ENCODE data around the gene SORBS1.

The SORBS1 gene

GRCh38 chr10:95281206-95281605, 280.0 kb downstream of the SORBS1 start:
- Histone ChIP-seq H2AFZ (ENCODE audit: low read depth, low read length, severe bottlenecking) (no peak overlapping the region), H3K9ac (ENCODE audit: low read length) (no peak overlapping the region), H3K79me2 (ENCODE audit: insufficient read depth, low read length) (peaks cover 16% of the 10 kb centered on the region), H3K4me2 (ENCODE audit: low read depth, low read length, poor library complexity, severe bottlenecking) (no peak overlapping the region), H3K4me3 (ENCODE audit: insufficient read depth, low read length, poor library complexity, severe bottlenecking) (no peak overlapping the region), H3K9me3 (ENCODE audit: insufficient read depth, low read length) (no peaks in the 10 kb centered on the region), H3K27ac (ENCODE audit: low read depth, low read length) (no peak overlapping the region), H3K9me2 (replicated peaks; ENCODE audit: insufficient read depth, low read length) (no peaks in the 10 kb centered on the region), H4K20me1 (ENCODE audit: low read depth, low read length) (peaks cover 7% of the 10 kb centered on the region; the same call in 1 of the 2 replicates), H3F3A (ENCODE audit: insufficient read depth) (no peaks in the 10 kb centered on the region), H3K36me3 (ENCODE audit: low read length) (no peaks in the 10 kb centered on the region), H3K27me3 (ENCODE audit: low read length) (no peaks in the 10 kb centered on the region)
- TF ChIP-seq CTCF (IDR thresholded peaks at IDR 0.05; ENCODE audit: insufficient read depth, low read length, poor library complexity, severe bottlenecking), result no peak
- no peak for TF ChIP-seq EZH2phosphoT487 (conservative IDR thresholded peaks at IDR 0.05; ENCODE audit: low read length)

DNA sequence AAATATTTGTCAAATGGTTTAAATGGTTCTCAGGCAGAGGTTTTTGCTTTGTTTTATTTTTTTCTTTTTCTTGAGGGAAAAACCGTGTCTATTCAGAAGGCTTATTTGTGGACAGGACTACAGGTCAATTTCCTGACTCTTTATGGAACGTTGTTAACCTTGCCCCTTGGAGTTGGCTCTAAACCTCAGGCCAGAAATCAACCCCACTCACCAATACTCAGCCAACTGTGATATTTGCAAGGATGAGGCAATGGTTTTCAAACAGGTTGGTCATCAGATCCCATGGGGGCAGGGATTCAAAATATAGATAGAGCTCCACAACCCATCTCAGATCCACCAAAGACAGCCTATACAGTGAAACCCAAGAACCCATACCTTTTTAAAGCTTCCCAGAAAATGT, 280.5 kb downstream of the SORBS1 start:
- Histone ChIP-seq H3K27me3 (ENCODE audit: low read length) (no peaks in the 10 kb centered on the region), H4K20me1 (ENCODE audit: low read depth, low read length) (peaks cover 7% of the 10 kb centered on the region; the same call in 1 of the 2 replicates), H3K79me2 (ENCODE audit: insufficient read depth, low read length) (peaks cover 16% of the 10 kb centered on the region), H3K4me3 (ENCODE audit: insufficient read depth, low read length, poor library complexity, severe bottlenecking) (no peak overlapping the region), H3K9ac (ENCODE audit: low read length) (no peak overlapping the region), H3F3A (ENCODE audit: insufficient read depth) (no peaks in the 10 kb centered on the region), H3K36me3 (ENCODE audit: low read length) (no peaks in the 10 kb centered on the region), H3K27ac (ENCODE audit: low read depth, low read length) (no peak overlapping the region), H3K9me3 (ENCODE audit: insufficient read depth, low read length) (no peaks in the 10 kb centered on the region), H3K9me2 (replicated peaks; ENCODE audit: insufficient read depth, low read length) (no peaks in the 10 kb centered on the region), H3K4me2 (ENCODE audit: low read depth, low read length, poor library complexity, severe bottlenecking) (no peak overlapping the region), H2AFZ (ENCODE audit: low read depth, low read length, severe bottlenecking) (no peak overlapping the region)
- TF ChIP-seq EZH2phosphoT487 (conservative IDR thresholded peaks at IDR 0.05; ENCODE audit: low read length), result no peak

GRCh38 chr10:95279042-95279820, 281.9 kb downstream of the SORBS1 start:
- Histone ChIP-seq H4K20me1 (ENCODE audit: low read depth, low read length) (peaks cover 7% of the 10 kb centered on the region; the same call in 1 of the 2 replicates), H3K79me2 (ENCODE audit: insufficient read depth, low read length) (peaks cover 16% of the 10 kb centered on the region), H3F3A (ENCODE audit: insufficient read depth) (no peaks in the 10 kb centered on the region), H3K27ac (ENCODE audit: low read depth, low read length) (no peak overlapping the region), H3K9me2 (replicated peaks; ENCODE audit: insufficient read depth, low read length) (no peaks in the 10 kb centered on the region), H3K36me3 (ENCODE audit: low read length) (no peaks in the 10 kb centered on the region), H3K4me2 (ENCODE audit: low read depth, low read length, poor library complexity, severe bottlenecking) (no peak overlapping the region), H3K4me3 (ENCODE audit: insufficient read depth, low read length, poor library complexity, severe bottlenecking) (no peak overlapping the region), H3K9ac (ENCODE audit: low read length) (no peak overlapping the region), H3K27me3 (ENCODE audit: low read length) (no peaks in the 10 kb centered on the region), H3K9me3 (ENCODE audit: insufficient read depth, low read length) (no peaks in the 10 kb centered on the region), H2AFZ (ENCODE audit: low read depth, low read length, severe bottlenecking) (no peak overlapping the region)
- TF ChIP-seq CTCF (IDR thresholded peaks at IDR 0.05; ENCODE audit: insufficient read depth, low read length, poor library complexity, severe bottlenecking), result no peak
- no peak for TF ChIP-seq EZH2phosphoT487 (conservative IDR thresholded peaks at IDR 0.05; ENCODE audit: low read length)

Data from SU-DHL-6 (cell line).